Activated CD4-positive, CD25-positive, alpha-beta regulatory T cell (primary cell): Measurements from ENCODE around the gene FGF7.
"Not testable (repeated sequence)": the region's sequence is repeated elsewhere in the genome, so short reads cannot be mapped to it uniquely, and the experiment has no call there.

Experiments used
- DNase-seq, 4 experiments: peaks; one replicate each; lab custom pipeline; 2025; lab: John Stamatoyannopoulos, UW

The FGF7 gene, protein sequence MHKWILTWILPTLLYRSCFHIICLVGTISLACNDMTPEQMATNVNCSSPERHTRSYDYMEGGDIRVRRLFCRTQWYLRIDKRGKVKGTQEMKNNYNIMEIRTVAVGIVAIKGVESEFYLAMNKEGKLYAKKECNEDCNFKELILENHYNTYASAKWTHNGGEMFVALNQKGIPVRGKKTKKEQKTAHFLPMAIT

GRCh38 chr15:49423021-49423420, at the start of gene FGF7:
TSS of gene FGF7 (plus strand) at chr15:49423242. CDS start at chr15:49424298, 1,056 bp downstream.
- no peak for DNase-seq

- no peak for DNase-seq
Measured at GRCh38 chr15:49379996-49380395, 43.0 kb upstream of the FGF7 start.

DNA sequence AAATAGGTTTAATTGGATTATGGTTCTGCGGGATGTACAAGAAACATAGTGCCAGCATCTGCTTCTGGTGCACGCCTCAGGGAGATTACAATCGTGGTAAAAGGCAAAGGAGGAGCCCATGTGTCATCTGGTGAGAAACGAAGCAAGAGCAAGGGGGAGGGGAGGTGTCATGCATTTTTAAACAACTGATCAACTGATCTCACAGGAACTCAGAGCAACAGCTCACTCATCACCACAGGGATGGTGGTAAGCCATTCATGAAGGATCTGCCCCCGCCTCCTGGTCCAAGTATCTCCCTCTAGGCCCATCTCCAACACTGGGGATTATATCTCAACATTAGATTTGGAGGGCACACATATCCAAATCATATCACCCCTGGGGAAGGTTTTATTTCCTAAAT, 42.1 kb upstream of the FGF7 start:
- no peak for DNase-seq

DNA sequence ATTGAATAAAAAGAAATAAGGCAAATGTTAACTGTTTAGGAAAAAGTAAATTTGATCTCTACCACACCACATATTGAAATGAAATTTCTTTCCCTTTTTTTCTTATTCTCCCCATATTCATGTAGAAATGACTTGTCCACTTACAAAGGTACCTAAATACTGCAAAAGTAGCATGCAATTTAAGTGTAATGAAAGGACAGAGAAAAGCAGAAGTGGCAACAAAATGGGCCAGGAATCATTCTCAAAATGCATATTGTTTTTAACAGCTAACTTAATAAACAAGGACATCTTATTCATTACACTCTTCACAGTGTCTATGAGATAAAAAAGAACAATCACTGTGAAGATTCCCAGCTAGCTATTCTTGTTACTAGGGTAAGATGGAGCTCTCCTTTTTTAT, 40.6 kb upstream of the FGF7 start:
- DNase-seq, result no peak

GRCh38 chr15:49383266-49383665, 39.8 kb upstream of the FGF7 start:
- no peak for DNase-seq

DNA sequence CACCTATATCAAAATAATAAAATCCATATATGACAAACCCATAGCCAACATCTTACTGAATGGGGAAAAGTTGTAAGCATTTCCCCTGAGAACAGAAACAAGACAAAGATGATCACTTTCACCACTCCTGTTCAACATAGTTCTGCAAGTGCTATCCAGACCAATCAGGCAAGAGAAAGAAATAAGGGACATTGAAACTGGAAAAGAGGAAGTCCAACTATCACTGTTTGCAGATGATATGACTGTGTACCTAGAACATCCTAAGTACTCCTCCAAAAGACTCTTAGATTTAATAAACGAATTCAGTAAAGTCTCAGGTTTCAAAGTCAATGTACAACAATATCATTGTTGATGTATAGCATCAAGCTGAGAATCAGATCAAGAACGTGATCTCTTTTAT, 35.6 kb upstream of the FGF7 start:
- DNase-seq, result no peak

GRCh38 chr15:49402515-49403296, 20.3 kb upstream of the FGF7 start:
- not testable (repeated sequence) for DNase-seq

DNA sequence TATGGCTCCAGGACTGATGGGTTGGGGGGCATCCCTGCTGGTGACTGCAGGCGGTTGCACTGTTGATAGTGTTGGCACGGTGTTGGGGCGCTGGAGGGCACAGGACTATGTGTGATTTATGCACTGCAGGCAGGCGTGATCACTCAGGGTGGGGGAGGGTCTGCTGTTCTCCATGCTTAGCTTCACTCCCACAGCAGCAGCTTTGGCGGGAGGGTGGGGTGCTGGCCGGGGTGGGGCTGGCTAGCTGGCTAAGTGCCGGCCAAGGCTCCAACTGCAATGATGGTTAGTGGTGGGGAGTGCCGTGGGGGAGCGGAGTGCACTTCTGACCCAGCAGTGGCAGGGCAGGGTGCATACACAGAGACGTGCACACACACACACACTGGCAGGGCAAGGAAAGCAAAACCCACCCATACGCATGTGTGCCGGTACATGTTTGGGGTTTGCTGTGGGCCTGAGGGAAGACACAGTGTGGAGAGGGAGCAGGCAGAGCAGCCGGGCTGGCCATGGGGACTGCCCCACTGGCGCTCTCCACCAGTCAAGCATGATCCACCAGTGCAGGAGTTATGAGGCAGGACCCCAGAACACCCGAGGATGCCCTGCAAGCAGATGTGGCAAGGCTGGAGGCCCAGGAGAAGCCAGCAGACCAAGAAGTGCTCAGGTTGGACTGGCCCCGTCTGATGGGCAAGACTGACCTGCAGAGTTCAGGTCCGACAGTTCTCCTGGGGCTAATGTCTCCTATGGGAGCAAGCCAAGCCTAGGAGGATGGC, 16.5 kb upstream of the FGF7 start:
- DNase-seq, result no peak

DNA sequence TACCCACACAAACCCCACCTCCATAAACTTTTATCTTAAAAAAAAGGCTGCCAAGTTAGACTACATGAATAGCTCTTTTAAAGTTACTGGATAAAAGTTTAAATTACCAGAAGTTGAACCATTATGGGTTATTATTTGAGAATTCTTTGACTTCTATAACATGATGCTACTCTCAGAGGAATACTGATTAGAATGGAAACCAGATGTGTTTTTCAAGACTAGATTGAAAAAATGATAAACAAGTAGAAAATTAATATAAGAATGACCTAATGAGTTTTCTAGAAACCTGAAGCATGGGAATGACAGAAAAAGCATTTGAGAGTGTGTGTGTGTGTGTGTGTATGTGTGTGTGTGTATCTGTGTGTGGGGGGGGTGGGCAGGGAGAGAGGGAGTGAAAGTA, 12.4 kb upstream of the FGF7 start:
- no peak for DNase-seq

DNA sequence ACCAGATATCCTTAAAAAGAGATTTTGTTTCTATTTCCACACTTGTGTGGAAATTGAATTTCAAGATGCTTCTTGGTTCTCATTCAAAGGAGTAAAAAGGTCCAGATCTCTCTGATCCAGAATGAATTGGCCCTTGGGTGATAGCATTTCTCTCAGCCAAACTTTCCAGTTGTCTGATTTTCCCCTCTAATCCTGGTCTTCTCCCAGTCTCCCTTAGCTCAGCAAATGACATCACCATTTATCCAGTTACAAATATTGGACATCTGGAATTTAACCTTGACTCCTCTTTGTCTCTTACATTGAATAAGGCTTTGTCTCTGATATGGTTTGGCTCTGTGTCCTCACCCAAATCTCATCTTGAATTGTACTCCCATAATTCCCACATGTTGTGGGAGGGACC, 10.2 kb upstream of the FGF7 start:
- no peak for DNase-seq

DNA sequence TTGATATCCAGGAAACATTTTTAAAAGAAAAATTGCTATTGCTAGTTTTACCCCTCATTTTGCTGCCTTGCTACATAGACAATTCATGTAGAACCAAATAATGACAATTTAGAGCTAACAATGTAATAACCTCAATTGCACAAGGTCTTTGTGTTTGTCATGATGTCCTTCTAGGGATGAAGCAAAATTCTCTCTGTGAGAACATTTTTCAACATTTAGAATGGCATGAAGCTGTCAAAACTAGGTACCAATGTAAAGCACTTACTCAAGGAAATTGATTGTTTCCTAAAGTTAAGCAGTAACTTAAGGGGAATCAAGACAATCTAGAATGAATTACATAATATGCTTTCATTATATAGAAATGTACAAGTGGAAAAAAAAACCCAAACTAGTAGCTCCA, 7.9 kb upstream of the FGF7 start:
- DNase-seq, result no peak

- DNase-seq, result no peak
Measured at GRCh38 chr15:49415638-49416037, 7.4 kb upstream of the FGF7 start.

GRCh38 chr15:49418811-49419210, 4.2 kb upstream of the FGF7 start:
- DNase-seq, result no peak

- DNase-seq, result no peak
Measured at GRCh38 chr15:49421991-49422390, 1.1 kb upstream of the FGF7 start.

DNA sequence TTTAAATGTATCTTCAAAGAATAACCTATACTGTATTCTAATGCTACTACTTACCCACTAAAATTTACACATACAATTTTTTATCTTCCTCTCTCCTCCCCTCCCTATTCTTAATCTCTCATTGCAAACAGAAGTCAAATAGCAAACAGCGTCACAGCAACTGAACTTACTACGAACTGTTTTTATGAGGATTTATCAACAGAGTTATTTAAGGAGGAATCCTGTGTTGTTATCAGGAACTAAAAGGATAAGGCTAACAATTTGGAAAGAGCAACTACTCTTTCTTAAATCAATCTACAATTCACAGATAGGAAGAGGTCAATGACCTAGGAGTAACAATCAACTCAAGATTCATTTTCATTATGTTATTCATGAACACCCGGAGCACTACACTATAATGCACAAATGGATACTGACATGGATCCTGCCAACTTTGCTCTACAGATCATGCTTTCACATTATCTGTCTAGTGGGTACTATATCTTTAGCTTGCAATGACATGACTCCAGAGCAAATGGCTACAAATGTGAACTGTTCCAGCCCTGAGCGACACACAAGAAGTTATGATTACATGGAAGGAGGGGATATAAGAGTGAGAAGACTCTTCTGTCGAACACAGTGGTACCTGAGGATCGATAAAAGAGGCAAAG, 984 bp downstream of the FGF7 start:
- DNase-seq, result no peak

DNA sequence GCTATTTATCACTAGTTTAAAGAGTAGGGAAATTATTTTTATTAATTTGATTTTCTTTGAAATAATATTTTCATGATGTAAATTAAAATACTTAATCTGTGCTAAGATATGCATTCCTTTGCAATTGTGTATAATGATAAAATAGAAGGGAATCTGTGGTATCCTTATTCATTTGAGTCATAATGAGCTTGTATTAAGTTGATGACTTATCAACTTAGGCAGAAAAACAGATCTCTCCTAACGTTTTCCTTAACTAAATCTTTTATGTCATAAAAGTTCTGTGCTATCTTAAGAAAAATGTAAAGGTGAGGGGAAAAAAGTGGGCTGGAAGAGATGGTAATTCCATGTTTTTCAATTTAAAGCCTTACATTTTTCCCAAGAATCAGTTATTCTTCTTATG, 1.9 kb downstream of the FGF7 start:
- no peak for DNase-seq

DNA sequence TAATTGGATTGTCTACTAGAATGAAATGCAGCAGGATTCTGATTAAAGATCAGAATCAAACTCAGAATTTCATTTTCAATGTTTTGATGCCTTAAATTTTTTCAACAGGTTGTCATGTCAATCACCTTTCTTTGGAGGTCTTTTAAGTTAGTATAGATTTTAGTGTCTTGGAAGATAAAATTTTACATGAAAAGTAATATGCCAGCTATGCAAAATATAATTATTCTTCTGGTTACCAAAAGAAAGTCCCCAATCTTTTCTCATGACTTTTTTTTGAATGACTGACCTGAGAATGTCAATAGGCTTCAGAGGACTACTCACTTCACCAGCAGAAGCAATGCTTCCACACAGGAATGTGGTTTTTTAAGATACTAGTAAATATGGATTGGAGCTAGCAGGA, 4.3 kb downstream of the FGF7 start:
- DNase-seq, result no peak

DNA sequence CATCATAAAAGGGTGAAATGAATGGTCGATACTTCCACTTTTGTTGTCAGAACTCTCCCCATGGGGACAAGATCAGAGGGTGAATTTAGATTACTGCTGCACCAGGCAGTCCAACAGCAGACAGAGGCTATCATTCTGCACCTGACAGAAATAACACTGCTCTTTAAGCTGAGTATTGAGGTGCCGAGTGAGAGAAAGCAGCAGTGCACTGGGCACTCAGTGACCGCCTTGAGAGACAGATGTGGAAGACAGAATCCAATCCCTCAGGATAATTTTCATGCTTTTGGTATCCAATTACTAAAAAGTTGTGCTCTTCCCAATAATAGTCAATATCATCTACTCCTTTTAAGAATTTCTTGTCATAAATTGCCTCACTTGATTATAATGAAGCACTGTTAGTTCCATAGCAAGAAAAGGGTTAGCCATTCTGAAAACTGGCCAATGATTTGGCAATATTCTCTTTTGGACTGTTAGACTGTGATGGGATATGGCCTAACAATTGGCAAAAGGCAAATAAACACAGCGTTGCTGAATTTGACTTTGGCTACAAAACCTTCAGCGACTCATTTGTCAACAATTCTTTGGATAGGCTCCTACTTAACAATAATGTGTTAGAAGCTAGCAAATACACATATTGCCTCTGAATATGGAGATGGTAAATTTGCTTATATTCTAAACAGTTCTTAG, 5.5 kb downstream of the FGF7 start:
- no peak for DNase-seq

- DNase-seq, result no peak
Measured at GRCh38 chr15:49430046-49430445, 7.0 kb downstream of the FGF7 start.

DNA sequence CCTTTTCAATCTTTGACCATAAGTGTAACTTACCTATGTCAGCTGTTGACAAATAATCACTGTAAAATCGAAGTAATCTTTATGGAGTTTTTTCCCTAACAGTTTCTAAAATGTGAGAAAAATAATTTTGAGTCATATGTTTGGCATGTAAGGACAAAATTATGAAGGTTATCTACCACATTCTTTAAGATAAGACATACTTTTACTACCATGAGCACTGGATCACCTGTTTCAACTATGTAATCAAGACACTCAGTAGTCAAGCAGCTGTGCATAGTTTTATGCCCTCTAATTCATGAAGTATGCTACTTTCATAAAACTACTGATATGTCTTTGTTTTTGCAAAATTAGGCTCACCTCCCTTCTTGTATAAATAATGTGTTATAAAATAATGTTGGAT, 12.1 kb downstream of the FGF7 start:
- DNase-seq, result no peak

- DNase-seq, result no peak
Measured at GRCh38 chr15:49436751-49437150, 13.7 kb downstream of the FGF7 start.
